ENCODE data around the gene PTPN3.

PTPN3 gene

GRCh38 chr9:109408759-109409462 lies 89.2 kb downstream of the PTPN3 start:
- DNase-seq (ENCODE audit: low read depth) = no peak
- no peak for TF ChIP-seq CTCF (IDR thresholded peaks at IDR 0.05; ENCODE audit: control insufficient read depth, insufficient read depth, low read depth, low read length, missing control alignments)
- H3K4me3 ChIP-seq (ENCODE audit: control insufficient read depth, low read depth, low read length) = no peak overlapping the region

GRCh38 chr9:109403766-109404320 lies 94.3 kb downstream of the PTPN3 start:
- no peak for DNase-seq (ENCODE audit: low read depth)
- H3K4me3 ChIP-seq (ENCODE audit: control insufficient read depth, low read depth, low read length) = no peak overlapping the region
- no peak for TF ChIP-seq CTCF (IDR thresholded peaks at IDR 0.05; ENCODE audit: control insufficient read depth, insufficient read depth, low read depth, low read length, missing control alignments)

- TF ChIP-seq CTCF (IDR thresholded peaks at IDR 0.05; ENCODE audit: control insufficient read depth, insufficient read depth, low read depth, low read length, missing control alignments) = no peak
- H3K4me3 ChIP-seq (ENCODE audit: control insufficient read depth, low read depth, low read length) = no peak overlapping the region
- peak; percentile 13 for DNase-seq (ENCODE audit: low read depth)
Measured at GRCh38 chr9:109403116-109403515, 95.0 kb downstream of the PTPN3 start.

GRCh38 chr9:109401990-109402318 lies 96.2 kb downstream of the PTPN3 start:
- DNase-seq (ENCODE audit: low read depth) = no peak
- no peak for TF ChIP-seq CTCF (IDR thresholded peaks at IDR 0.05; ENCODE audit: control insufficient read depth, insufficient read depth, low read depth, low read length, missing control alignments)
- no peak overlapping the region for H3K4me3 ChIP-seq (ENCODE audit: control insufficient read depth, low read depth, low read length)

- no peak overlapping the region for H3K4me3 ChIP-seq (ENCODE audit: control insufficient read depth, low read depth, low read length)
- no peak for DNase-seq (ENCODE audit: low read depth)
- peak; percentile 82 for TF ChIP-seq CTCF (IDR thresholded peaks at IDR 0.05; ENCODE audit: control insufficient read depth, insufficient read depth, low read depth, low read length, missing control alignments)
Measured at GRCh38 chr9:109401169-109401989, 96.7 kb downstream of the PTPN3 start.

GRCh38 chr9:109399258-109399767 lies 98.8 kb downstream of the PTPN3 start:
- TF ChIP-seq CTCF (IDR thresholded peaks at IDR 0.05; ENCODE audit: control insufficient read depth, insufficient read depth, low read depth, low read length, missing control alignments) = no peak
- H3K4me3 ChIP-seq (ENCODE audit: control insufficient read depth, low read depth, low read length) = no peak overlapping the region
- DNase-seq (ENCODE audit: low read depth) = no peak
